GM12874 (cell line): Measurements from ENCODE around the gene SMCO2.

Experiments used
- CTCF ChIP-seq: IDR thresholded peaks from 2 replicates; pipeline ENCODE4 v1.5.1; 2011; ENCODE audit warnings: low read depth, mild to moderate bottlenecking, control low read depth, low read length, moderate library complexity; ENCODE audit not compliant: insufficient read depth

SMCO2 gene

GRCh38 chr12:27446436-27446835 is at the start of gene SMCO2:
Gene SMCO2 (plus strand): TSS chr12:27446736. CDS start chr12:27470632, 23,896 bp downstream.
- TF ChIP-seq CTCF: no peak

- no peak for TF ChIP-seq CTCF
Measured at GRCh38 chr12:27398466-27398865, 48.1 kb upstream of the SMCO2 start.

GRCh38 chr12:27399074-27399473 is 47.5 kb upstream of the SMCO2 start:
- TF ChIP-seq CTCF: no peak

- no peak for TF ChIP-seq CTCF
Measured at GRCh38 chr12:27400856-27401354, 45.6 kb upstream of the SMCO2 start.

- no peak for TF ChIP-seq CTCF
Measured at GRCh38 chr12:27412047-27412446, 34.5 kb upstream of the SMCO2 start.

- no peak for TF ChIP-seq CTCF
Measured at GRCh38 chr12:27422697-27423096, 23.8 kb upstream of the SMCO2 start.

GRCh38 chr12:27424631-27425230 is 21.8 kb upstream of the SMCO2 start:
- TF ChIP-seq CTCF: peak; percentile 36; the same call in 1 of the 2 replicates
